B cell (primary cell): Measurements from ENCODE around the gene S100A13. TPM values are rescaled to one million over a fixed set of nuclear protein-coding genes. Genes with fewer than 3 reads are reported as not detected.
"Not testable (repeated sequence)": the region's sequence is repeated elsewhere in the genome, so short reads cannot be mapped to it uniquely, and the experiment has no call there.

ENCODE experiments used
- ATAC-seq: fragments of 200-7000 bp; cut with Tn5 transposase; one replicate; pipeline ENCODE4 v1.10.0; 2021; ENCODE audit warnings: low read depth, mild to moderate bottlenecking, moderate number of reproducible peaks, moderate library complexity
- CTCF ChIA-PET: fragments of 350-600 bp; sonication (Branson Sonifier 250); formaldehyde crosslinking; loops from one replicate; lab custom pipeline; 2021; ENCODE audit warnings: antibody characterized with exemption, inconsistent platforms; lab: Charles Lee
- POLR2A ChIA-PET: fragments of 350-600 bp; sonication (Branson Sonifier 250); formaldehyde crosslinking; loops from one replicate; lab custom pipeline; 2021; ENCODE audit warnings: antibody characterized with exemption; lab: Charles Lee
- DNase-seq: peaks from one replicate; pipeline ENCODE4 v3.0.0; 2013
- H2AFZ ChIP-seq: 2 replicates; pipeline ENCODE4 v1.6.1; 2012; ENCODE audit warnings: mild to moderate bottlenecking, low read depth, low read length; ENCODE audit not compliant: insufficient read depth, poor library complexity, severe bottlenecking
- H3K27ac ChIP-seq, 2 donors: 1 replicate in 1 of 2; 2 replicates in 1 of 2; pipeline ENCODE4 v1.5.1; 2012 to 2013; ENCODE audit warnings: low read length in 2 of 2, mild to moderate bottlenecking in 2 of 2, moderate library complexity in 1 of 2
- H3K27me3 ChIP-seq, 4 experiments: fragments of 200-600 bp in 1 of 4; sonication (generic) in 1 of 4; replicated peaks in 1 of 4; 1 replicate in 2 of 4; 2 replicates in 2 of 4; pipeline versions ENCODE4 v1.6.1 to v1.7.0; 2013 to 2016; ENCODE audit warnings: low read length in 3 of 4, mild to moderate bottlenecking in 2 of 4, mixed read lengths in 1 of 4, moderate library complexity in 1 of 4; ENCODE audit not compliant: insufficient read depth in 4 of 4, control insufficient read depth in 3 of 4; ENCODE audit errors: control extremely low read depth in 1 of 4
- H3K36me3 ChIP-seq, 2 experiments: replicated peaks in 1 of 2; 1 replicate in 1 of 2; 2 replicates in 1 of 2; pipeline versions ENCODE4 v1.6.1 to v1.7.1; 2013; ENCODE audit warnings: low read length in 1 of 2; ENCODE audit not compliant: insufficient read depth in 2 of 2, control insufficient read depth in 1 of 2; ENCODE audit errors: control extremely low read depth in 1 of 2, extremely low read depth in 1 of 2
- H3K4me1 ChIP-seq, 2 donors: fragments of 200-600 bp in 1 of 2; sonication (generic) in 1 of 2; 1 replicate in 1 of 2; 2 replicates in 1 of 2; pipeline versions ENCODE4 v1.5.1 to v1.6.1; 2013 to 2017; ENCODE audit warnings: low read length in 2 of 2; ENCODE audit not compliant: control insufficient read depth in 2 of 2, insufficient read depth in 2 of 2
- H3K4me2 ChIP-seq: replicated peaks from 2 replicates; pipeline ENCODE3; 2012; ENCODE audit warnings: mild to moderate bottlenecking, low read depth, low read length; ENCODE audit not compliant: poor library complexity, severe bottlenecking
- H3K4me3 ChIP-seq, 5 experiments: fragments of 200-600 bp in 1 of 5; sonication (generic) in 1 of 5; 1 replicate in 3 of 5; 2 replicates in 2 of 5; pipeline versions ENCODE4 v1.5.1 to v1.7.0; 2011 to 2016; ENCODE audit warnings: low read length in 4 of 5, mild to moderate bottlenecking in 4 of 5, low read depth in 2 of 5, control low read depth in 1 of 5, moderate library complexity in 1 of 5; ENCODE audit not compliant: insufficient read depth in 1 of 5; ENCODE audit errors: control extremely low read depth in 1 of 5, extremely low read depth in 1 of 5
- H3K79me2 ChIP-seq: fragments of 200-600 bp; sonication (generic); one replicate; pipeline ENCODE4 v1.6.0; 2016; ENCODE audit warnings: low read length; ENCODE audit not compliant: control insufficient read depth, insufficient read depth
- H3K9ac ChIP-seq: fragments of 200-600 bp; sonication (generic); 2 replicates; pipeline ENCODE4 v1.6.1; 2017; ENCODE audit warnings: mild to moderate bottlenecking, low read length, moderate library complexity
- H3K9me3 ChIP-seq, 3 donors: one replicate each; pipeline versions ENCODE4 v1.6.1 to v1.7.1; 2013; ENCODE audit warnings: low read length in 2 of 3; ENCODE audit not compliant: control insufficient read depth in 2 of 3, insufficient read depth in 1 of 3; ENCODE audit errors: control extremely low read depth in 1 of 3
- H4K20me1 ChIP-seq: 2 replicates; pipeline ENCODE4 v1.6.0; 2012; ENCODE audit warnings: mild to moderate bottlenecking, low read length; ENCODE audit not compliant: insufficient read depth, control insufficient read depth, poor library complexity, severe bottlenecking
- H3K27ac Mint-ChIP-seq: one replicate; pipeline ENCODE4 v1.8.0; 2021; ENCODE audit warnings: mixed read lengths
- H3K27me3 Mint-ChIP-seq: one replicate; pipeline ENCODE4 v1.8.0; 2021; ENCODE audit warnings: mixed read lengths
- H3K4me1 Mint-ChIP-seq: one replicate; pipeline ENCODE4 v1.8.0; 2021; ENCODE audit warnings: mixed read lengths
- H3K4me3 Mint-ChIP-seq: one replicate; pipeline ENCODE4 v1.8.0; 2021; ENCODE audit warnings: mixed read lengths
- H3K9me3 Mint-ChIP-seq: one replicate; pipeline ENCODE4 v1.8.0; 2022; ENCODE audit warnings: mixed read lengths; ENCODE audit not compliant: insufficient read depth
- EZH2 ChIP-seq: IDR thresholded peaks from 2 replicates; pipeline ENCODE4 v1.6.1; 2012; ENCODE audit warnings: borderline replicate concordance, low read depth, mild to moderate bottlenecking, moderate library complexity, low read length; ENCODE audit not compliant: insufficient read depth, poor library complexity, severe bottlenecking
- WGBS: methylation state at CpG from one replicate; pipeline ENCODE4 v1.1.5; 2013; ENCODE audit warnings: missing lambda C conversion rate; ENCODE audit not compliant: insufficient coverage; 5-methylcytosine and 5-hydroxymethylcytosine counted together
- intact Hi-C: fragments of 100-400 bp; cut with micrococcal nuclease; formaldehyde crosslinking; loops from one replicate; pipeline ENCODE4 v1.10.0; 2022
- polyA plus RNA-seq: library from polyadenylated mRNA; depleted of rRNA; stranded (reverse); fragments of >200 nt; gene quantifications from 2 replicates; pipeline ENCODE4 v1.2.3, GENCODE V29; 2012
- total RNA-seq, 2 donors: library from RNA; stranded (reverse); fragments of 120-200 nt in 1 of 2; gene quantifications; 1 replicate in 1 of 2; 2 replicates in 1 of 2; pipeline versions ENCODE4 v1.2.3 to v1.2.4, GENCODE V29; 2013 to 2022
- TF ChIP-seq, protein P1 (sequence below): fragments of 200-600 bp; IDR thresholded peaks from one replicate; pipeline ENCODE4 v1.8.0; 2022; ENCODE audit warnings: antibody characterized with exemption, mild to moderate bottlenecking

S100A13 gene
- total and polyA plus RNA-seq, 2 donors (not counting 1 experiment from before 2014, with no cell fraction given): 9.8 to 17.8 TPM

DNA sequence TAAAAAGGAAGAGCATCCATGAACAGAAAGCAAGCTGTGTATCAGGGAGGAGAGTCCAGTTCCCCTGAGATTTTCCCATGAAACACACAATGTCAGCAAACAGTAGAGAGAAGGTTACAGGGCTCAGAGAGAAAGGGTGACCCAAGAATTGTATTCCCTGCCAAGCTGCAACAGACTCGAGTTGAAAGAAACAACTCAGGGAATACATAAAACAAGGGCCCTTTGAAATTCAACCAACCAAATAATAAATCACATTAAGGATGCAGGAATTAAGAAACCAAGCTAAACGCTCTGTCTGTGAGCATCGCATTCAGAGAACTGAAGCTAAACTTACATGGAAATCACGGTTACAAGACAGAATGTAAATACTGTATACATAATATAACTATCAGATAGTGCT is 34.6 kb downstream of the S100A13 start:
- H3K9ac ChIP-seq: no peak overlapping the region
- no peak overlapping the region for H3K27ac Mint-ChIP-seq
- DNase-seq: no peak
- H3K27me3 Mint-ChIP-seq: no peaks in the 10 kb centered on the region
- ATAC-seq: no peak
- ChIA-PET POLR2A (no interaction called here), CTCF (interaction anchor here (1.1 to 1.4 kb wide), 2 partner anchors 15 to 21 kb away, joined by 3 to 5 read pairs; no protein-coding TSS in a partner anchor)
- TF ChIP-seq, protein P1, sequence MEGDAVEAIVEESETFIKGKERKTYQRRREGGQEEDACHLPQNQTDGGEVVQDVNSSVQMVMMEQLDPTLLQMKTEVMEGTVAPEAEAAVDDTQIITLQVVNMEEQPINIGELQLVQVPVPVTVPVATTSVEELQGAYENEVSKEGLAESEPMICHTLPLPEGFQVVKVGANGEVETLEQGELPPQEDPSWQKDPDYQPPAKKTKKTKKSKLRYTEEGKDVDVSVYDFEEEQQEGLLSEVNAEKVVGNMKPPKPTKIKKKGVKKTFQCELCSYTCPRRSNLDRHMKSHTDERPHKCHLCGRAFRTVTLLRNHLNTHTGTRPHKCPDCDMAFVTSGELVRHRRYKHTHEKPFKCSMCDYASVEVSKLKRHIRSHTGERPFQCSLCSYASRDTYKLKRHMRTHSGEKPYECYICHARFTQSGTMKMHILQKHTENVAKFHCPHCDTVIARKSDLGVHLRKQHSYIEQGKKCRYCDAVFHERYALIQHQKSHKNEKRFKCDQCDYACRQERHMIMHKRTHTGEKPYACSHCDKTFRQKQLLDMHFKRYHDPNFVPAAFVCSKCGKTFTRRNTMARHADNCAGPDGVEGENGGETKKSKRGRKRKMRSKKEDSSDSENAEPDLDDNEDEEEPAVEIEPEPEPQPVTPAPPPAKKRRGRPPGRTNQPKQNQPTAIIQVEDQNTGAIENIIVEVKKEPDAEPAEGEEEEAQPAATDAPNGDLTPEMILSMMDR: no peak
- no peak for TF ChIP-seq EZH2
- H4K20me1 ChIP-seq: no peaks in the 10 kb centered on the region
- no peak overlapping the region for H3K4me2 ChIP-seq
- H3K4me3 Mint-ChIP-seq: no peak overlapping the region
- 50% methylated on average over 1 of the region's 4 CpGs for WGBS
- no peak overlapping the region for H3K4me3 ChIP-seq
- H3K9me3 Mint-ChIP-seq: no peaks in the 10 kb centered on the region
- peaks cover 9 to 11% of the 10 kb centered on the region in 2 donors for H3K4me1 ChIP-seq
- H2AFZ ChIP-seq: no peak overlapping the region
- no peaks in the 10 kb centered on the region for H3K36me3 ChIP-seq
- no peaks in the 10 kb centered on the region for H3K79me2 ChIP-seq
- intact Hi-C loops: no loop called here
- H3K27me3 ChIP-seq: no peaks in the 10 kb centered on the region
- H3K9me3 ChIP-seq: no peaks in the 10 kb centered on the region
- H3K4me1 Mint-ChIP-seq: peaks cover 14% of the 10 kb centered on the region
- no peak overlapping the region for H3K27ac ChIP-seq

DNA sequence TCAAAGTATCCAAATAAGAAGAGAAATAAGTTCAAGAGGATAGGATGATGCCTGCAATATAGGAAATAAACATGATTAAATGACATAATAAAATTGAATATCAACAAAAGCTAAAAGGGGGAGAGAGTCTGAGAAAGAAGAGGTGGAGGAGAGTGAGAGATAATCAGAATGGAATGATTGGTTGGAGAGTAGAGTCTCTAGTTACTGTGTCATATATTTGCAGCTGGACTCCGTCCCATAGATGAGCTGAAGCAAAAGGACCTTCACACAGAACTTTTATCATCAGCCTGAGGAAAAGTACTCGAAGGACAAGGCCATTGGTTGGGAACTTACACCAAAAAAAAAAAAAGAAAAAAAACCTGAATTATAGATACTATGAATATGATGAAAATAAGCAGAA is 38.8 kb downstream of the S100A13 start:
- Mint-ChIP-seq H3K27me3 (peaks cover 10% of the 10 kb centered on the region), H3K4me3 (no peak overlapping the region), H3K4me1 (no peaks in the 10 kb centered on the region), H3K27ac (no peak overlapping the region), H3K9me3 (no peaks in the 10 kb centered on the region)
- no peaks in the 10 kb centered on the region for H3K27me3 ChIP-seq
- no peaks in the 10 kb centered on the region for H3K36me3 ChIP-seq
- H3K4me2 ChIP-seq: no peak overlapping the region
- H3K4me1 ChIP-seq: no peaks in the 10 kb centered on the region
- ChIA-PET CTCF (interaction anchor here (0.9 to 1.4 kb wide), 2 partner anchors 11 to 19 kb away, joined by 5 read pairs; no protein-coding TSS in a partner anchor), POLR2A (interaction anchor here (0.7 kb wide), 1 partner anchor 61 kb away, joined by 5 read pairs; no protein-coding TSS in a partner anchor)
- WGBS: no CpG with 5 or more reads among the region's 2 CpGs
- H3K9me3 ChIP-seq: no peaks in the 10 kb centered on the region
- DNase-seq (no peak), ATAC-seq (no peak)
- H3K4me3 ChIP-seq: no peak overlapping the region
- H4K20me1 ChIP-seq: no peaks in the 10 kb centered on the region
- intact Hi-C loops: no loop called here
- TF ChIP-seq, protein P1: no peak
- TF ChIP-seq EZH2: no peak
- H3K9ac ChIP-seq: no peak overlapping the region
- no peak overlapping the region for H3K27ac ChIP-seq
- H3K79me2 ChIP-seq: no peaks in the 10 kb centered on the region
- H2AFZ ChIP-seq: no peak overlapping the region

DNA sequence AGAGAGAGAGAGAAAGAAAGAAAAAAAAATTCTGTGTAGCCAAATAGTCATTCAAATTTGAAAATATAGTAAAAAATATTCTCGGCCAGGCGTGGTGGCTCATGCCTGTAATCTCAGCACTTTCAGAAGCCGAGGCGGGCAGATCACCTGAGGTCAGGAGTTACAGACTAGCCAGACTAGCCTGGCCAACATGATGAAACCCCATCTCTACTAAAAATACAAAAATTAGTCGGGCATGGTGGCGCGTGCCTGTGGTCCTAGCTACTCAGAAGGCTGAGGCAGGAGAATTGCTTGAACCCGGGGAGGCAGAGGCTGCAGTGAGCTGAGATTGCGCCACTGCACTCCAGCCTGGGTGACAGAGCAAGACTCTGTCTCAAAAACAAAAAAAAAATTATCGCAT is 39.3 kb downstream of the S100A13 start:
- H3K9me3 ChIP-seq, DNase-seq, H3K4me1 Mint-ChIP-seq, H3K27ac Mint-ChIP-seq, H3K36me3 ChIP-seq, intact Hi-C loops, H3K27me3 ChIP-seq, H3K9me3 Mint-ChIP-seq, H3K27ac ChIP-seq, H3K4me3 Mint-ChIP-seq, H3K4me2 ChIP-seq, H3K79me2 ChIP-seq, H2AFZ ChIP-seq, H3K4me3 ChIP-seq, H3K9ac ChIP-seq, ATAC-seq, H4K20me1 ChIP-seq, H3K4me1 ChIP-seq: not testable (repeated sequence)
- peaks cover 10% of the 10 kb centered on the region for H3K27me3 Mint-ChIP-seq
- 97% methylated on average over 7 of the region's 10 CpGs for WGBS
- POLR2A ChIA-PET: interaction anchor here (0.7 kb wide), 1 partner anchor 62 kb away, joined by 5 read pairs; no protein-coding TSS in a partner anchor
- CTCF ChIA-PET: interaction anchor here (0.9 to 1.4 kb wide), 2 partner anchors 11 to 18 kb away, joined by 5 read pairs; no protein-coding TSS in a partner anchor
